HCT116 (cell line): ENCODE data around the gene BABAM2. TPM values are rescaled to one million over a fixed set of nuclear protein-coding genes. Genes with fewer than 3 reads are reported as not detected.

Source experiments
- ATAC-seq: fragments of 200-7000 bp; cut with Tn5 transposase; 2 replicates; pipeline ENCODE4 v1.9.1; 2020; ENCODE audit warnings: mild to moderate bottlenecking, moderate library complexity
- BruUV-seq: library from RNA; stranded (reverse); fragments of 400-500 nt; replicated peaks from 2 replicates; lab custom pipeline; 2021; lab: Mats Ljungman, UMichigan
- CTCF ChIA-PET: fragments of 300-600 bp; sonication (Branson Sonifier 250); formaldehyde crosslinking; loops from one replicate; lab custom pipeline; 2021; ENCODE audit warnings: antibody characterized with exemption; lab: Charles Lee
- POLR2A ChIA-PET: fragments of 300-600, 350-600 bp; sonication (Branson Sonifier 250); formaldehyde crosslinking; loops from one replicate; lab custom pipeline; 2021; ENCODE audit warnings: antibody characterized with exemption; lab: Charles Lee
- RAD21 ChIA-PET, 2 experiments: fragments of 300-600 bp; sonication (Branson Sonifier 250); formaldehyde crosslinking; loops; one replicate each; lab custom pipeline; 2023; ENCODE audit warnings: low total read pairs in 2 of 2; ENCODE audit not compliant: uncharacterized antibody in 2 of 2, unreplicated experiment in 2 of 2, low non-redundant PET in 1 of 2; lab: Charles Lee
- DNase-seq: peaks from one replicate; pipeline ENCODE4 v3.0.0-alpha.2; 2010; ENCODE audit warnings: low read depth, low spot score
- H2AFZ ChIP-seq: fragments of 200-600 bp; shearing (Covaris generic), sonication (generic); 2 replicates; pipeline ENCODE4 v1.6.1; 2017; ENCODE audit warnings: low read depth, mixed run types, mixed read lengths, antibody characterized with exemption, low read length; ENCODE audit not compliant: poor library complexity, severe bottlenecking
- H3K27ac ChIP-seq: 2 replicates; pipeline ENCODE4 v1.5.1; 2012; ENCODE audit warnings: low read depth, low read length
- H3K27me3 ChIP-seq: fragments of 200-600 bp; sonication (generic); 2 replicates; pipeline ENCODE4 v1.6.1; 2016; ENCODE audit warnings: mixed run types, low read length, mixed read lengths; ENCODE audit not compliant: insufficient read depth
- H3K36me3 ChIP-seq, 2 experiments: fragments of 200-500 bp in 1 of 2; fragments of 200-600 bp in 1 of 2; sonication (Bioruptor generic) in 1 of 2; sonication (generic) in 1 of 2; 2 replicates each; pipeline versions ENCODE4 v1.5.1 to v1.6.1; 2014 to 2016; ENCODE audit warnings: low read length in 2 of 2, inconsistent platforms in 1 of 2, mixed read lengths in 1 of 2, mixed run types in 1 of 2; ENCODE audit not compliant: insufficient read depth in 2 of 2, control insufficient read depth in 1 of 2
- H3K4me1 ChIP-seq, 2 experiments: fragments of 200-600 bp in 1 of 2; sonication (generic) in 1 of 2; 2 replicates each; pipeline versions ENCODE4 v1.5.1 to v1.6.1; 2012 to 2017; ENCODE audit warnings: low read length in 2 of 2, inconsistent platforms in 1 of 2, mild to moderate bottlenecking in 1 of 2, mixed read lengths in 1 of 2, mixed run types in 1 of 2, moderate library complexity in 1 of 2; ENCODE audit not compliant: insufficient read depth in 2 of 2, control insufficient read depth in 1 of 2
- H3K4me2 ChIP-seq: fragments of 200-600 bp; sonication (generic); 2 replicates; pipeline ENCODE4 v1.6.1; 2017; ENCODE audit warnings: mixed run types, low read length, mixed read lengths
- H3K4me3 ChIP-seq, 2 experiments: fragments of 200-600 bp in 1 of 2; sonication (generic) in 1 of 2; replicated peaks in 1 of 2; 2 replicates each; pipeline ENCODE4 v1.5.1; 2011 to 2016; ENCODE audit warnings: low read length in 2 of 2, control low read depth in 1 of 2, low read depth in 1 of 2, mild to moderate bottlenecking in 1 of 2, mixed read lengths in 1 of 2, mixed run types in 1 of 2
- H3K79me2 ChIP-seq: fragments of 200-600 bp; sonication (generic); 2 replicates; pipeline ENCODE4 v1.6.1; 2017; ENCODE audit warnings: mild to moderate bottlenecking, mixed run types, low read length, moderate library complexity, mixed read lengths; ENCODE audit not compliant: insufficient read depth
- H3K9ac ChIP-seq: fragments of 200-600 bp; sonication (generic); 2 replicates; pipeline ENCODE4 v1.6.1; 2016; ENCODE audit warnings: low read length, mixed read lengths
- H3K9me2 ChIP-seq: fragments of 200-600 bp; sonication (generic), shearing (Covaris generic); 2 replicates; pipeline ENCODE4 v1.6.1; 2017; ENCODE audit warnings: mixed run types, mild to moderate bottlenecking, moderate library complexity; ENCODE audit not compliant: insufficient read depth
- H3K9me3 ChIP-seq, 2 experiments: fragments of 200-500 bp in 1 of 2; fragments of 200-600 bp in 1 of 2; sonication (Bioruptor generic) in 1 of 2; sonication (generic) in 1 of 2; 2 replicates each; pipeline ENCODE4 v1.6.1; 2014 to 2017; ENCODE audit warnings: low read length in 2 of 2, mixed read lengths in 2 of 2, inconsistent platforms in 1 of 2, low read depth in 1 of 2, mild to moderate bottlenecking in 1 of 2, mixed run types in 1 of 2, moderate library complexity in 1 of 2; ENCODE audit not compliant: control insufficient read depth in 1 of 2, insufficient read depth in 1 of 2
- H4K20me1 ChIP-seq: fragments of 200-600 bp; sonication (generic), shearing (Covaris generic); 2 replicates; pipeline ENCODE4 v1.6.1; 2017; ENCODE audit warnings: mixed run types, mild to moderate bottlenecking, moderate library complexity; ENCODE audit not compliant: insufficient read depth
- CEBPB ChIP-seq: IDR thresholded peaks from 2 replicates; pipeline ENCODE4 v1.6.1; 2012; ENCODE audit warnings: low read depth
- CTCF ChIP-seq, 3 experiments: fragments of 200-600 bp in 1 of 3; sonication (generic) in 1 of 3; IDR thresholded peaks in 2 of 3; conservative IDR thresholded peaks in 1 of 3; 2 replicates each; pipeline ENCODE4 v1.5.1; 2012 to 2017; ENCODE audit warnings: low read depth in 2 of 3, low read length in 2 of 3, antibody characterized with exemption in 1 of 3, borderline replicate concordance in 1 of 3, control low read depth in 1 of 3, mild to moderate bottlenecking in 1 of 3, mixed read lengths in 1 of 3, mixed run types in 1 of 3, moderate library complexity in 1 of 3; ENCODE audit not compliant: insufficient read depth in 1 of 3
- ELF1 ChIP-seq: IDR thresholded peaks from 2 replicates; pipeline ENCODE4 v1.6.1; 2012; ENCODE audit warnings: low read depth, borderline replicate concordance
- EZH2phosphoT487 ChIP-seq: fragments of 200-600 bp; IDR thresholded peaks from 2 replicates; pipeline ENCODE4 v1.6.1; 2018; ENCODE audit warnings: antibody characterized with exemption, borderline replicate concordance
- FOSL1 ChIP-seq: IDR thresholded peaks from 2 replicates; pipeline ENCODE4 v1.6.1; 2012; ENCODE audit warnings: low read depth
- TCF7L2 ChIP-seq: IDR thresholded peaks from 2 replicates; pipeline ENCODE4 v1.7.0; 2011; ENCODE audit warnings: borderline replicate concordance, inconsistent platforms; ENCODE audit not compliant: insufficient read depth, insufficient read length; ENCODE audit errors: extremely low read depth
- YY1 ChIP-seq: IDR thresholded peaks from 2 replicates; pipeline ENCODE4 v1.6.1; 2011; ENCODE audit warnings: low read length, low read depth, moderate library complexity, mild to moderate bottlenecking; ENCODE audit not compliant: insufficient replicate concordance; ENCODE audit errors: extremely low read depth
- ZBTB33 ChIP-seq: IDR thresholded peaks from 2 replicates; pipeline ENCODE4 v1.6.1; 2011; ENCODE audit warnings: mild to moderate bottlenecking, low read length, moderate library complexity; ENCODE audit not compliant: insufficient replicate concordance; ENCODE audit errors: extremely low read depth
- intact Hi-C: fragments of 100-400 bp; cut with micrococcal nuclease; formaldehyde crosslinking; loops from 2 replicates; pipeline ENCODE4 v1.10.0; 2022
- total RNA-seq: library from RNA; stranded (reverse); gene quantifications from one replicate; pipeline ENCODE4 v1.2.1, GENCODE V29; 2021; ENCODE audit not compliant: unreplicated experiment

Gene BABAM2
- total RNA-seq, 1 experiment from 2014 or later = 23.8 TPM

GRCh38 chr2:28119631-28120030 is 229.1 kb downstream of the BABAM2 start (continued):
- TF ChIP-seq CTCF (IDR thresholded peaks at IDR 0.05 in 2 of 3, conservative IDR thresholded peaks at IDR 0.05 in 1 of 3; ENCODE audit: borderline replicate concordance in 1 of 3, insufficient read depth in 1 of 3, low read depth in 2 of 3, low read length in 2 of 3) = no peak
- no peak for TF ChIP-seq CEBPB
- no peak for TF ChIP-seq TCF7L2
- no peak for TF ChIP-seq ELF1
- TF ChIP-seq ZBTB33 = no peak
- no peak for TF ChIP-seq EZH2phosphoT487

GRCh38 chr2:28128281-28128950 is 237.9 kb downstream of the BABAM2 start:
- Histone ChIP-seq H3K9ac (no peak overlapping the region), H3K79me2 (no peaks in the 10 kb centered on the region), H3K27ac (no peak overlapping the region)
- TF ChIP-seq YY1 (no peak), FOSL1 (peak; percentile 39)
- TF ChIP-seq, all 23 proteins: peak for 1
- Histone ChIP-seq H3K36me3 (no peaks in the 10 kb centered on the region), H4K20me1 (peaks cover 3% of the 10 kb centered on the region; the same call in 1 of the 2 replicates), H3K9me3 (no peaks in the 10 kb centered on the region), H3K4me2 (peak overlapping the region; percentile 3; the same call in 1 of the 2 replicates), H2AFZ (no peak overlapping the region), H3K9me2 (no peaks in the 10 kb centered on the region), H3K4me1 (peaks cover 0 to 12% of the 10 kb centered on the region in 2 experiments; a peak in 2 of 4 replicates), H3K27me3 (no peaks in the 10 kb centered on the region), H3K4me3 (no peak overlapping the region)
- ChIA-PET CTCF (no interaction called here), POLR2A (no interaction called here), RAD21 (no interaction called here)
- ATAC-seq = no peak; the same call in 1 of the 2 replicates
- intact Hi-C loops = no loop called here
- DNase-seq = no peak
- no TSS peak for BruUV-seq
